Astrocyte (in vitro differentiated cells and primary cell): ENCODE results near the gene SLC38A9.
A peak's percentile ranks its signal among the peaks of the same experiment; 100 is the strongest.

Source experiments
- CTCF ChIP-seq: IDR thresholded peaks from 2 replicates; pipeline ENCODE4 v1.5.1; 2011; ENCODE audit warnings: low read depth, mild to moderate bottlenecking, inconsistent platforms, low read length, moderate library complexity; ENCODE audit not compliant: insufficient read depth
- EZH2 ChIP-seq: IDR thresholded peaks from 2 replicates; pipeline ENCODE4 v1.6.1; 2012; ENCODE audit warnings: mild to moderate bottlenecking, low read length, inconsistent platforms; ENCODE audit not compliant: insufficient read depth

- peak; percentile 50 for TF ChIP-seq CTCF
- no peak for TF ChIP-seq EZH2
Measured at GRCh38 chr5:55691265-55692105, 20.6 kb downstream of the SLC38A9 start.
